ENCODE measurements around the gene PAX6.

PAX6 gene

GRCh38 chr11:31844351-31844750 lies 33.2 kb upstream of the PAX6 start:
- no peak overlapping the region for H3K4me3 ChIP-seq (ENCODE audit: low read depth, low read length)
- no peak for TF ChIP-seq CTCF (IDR thresholded peaks at IDR 0.05; ENCODE audit: low read depth, low read length, missing control alignments)
- DNase-seq (ENCODE audit: low read depth) = no peak

- no peak for TF ChIP-seq CTCF (IDR thresholded peaks at IDR 0.05; ENCODE audit: low read depth, low read length, missing control alignments)
- H3K4me3 ChIP-seq (ENCODE audit: low read depth, low read length) = no peak overlapping the region
- no peak for DNase-seq (ENCODE audit: low read depth)
These were observed 30.3 kb upstream of the PAX6 start for GRCh38 chr11:31841435-31841834.

- TF ChIP-seq CTCF (IDR thresholded peaks at IDR 0.05; ENCODE audit: low read depth, low read length, missing control alignments) = peak; percentile 18
- H3K4me3 ChIP-seq (ENCODE audit: low read depth, low read length) = no peak overlapping the region
- no peak for DNase-seq (ENCODE audit: low read depth)
These were observed 23.1 kb upstream of the PAX6 start for GRCh38 chr11:31834237-31834636.

- TF ChIP-seq CTCF (IDR thresholded peaks at IDR 0.05; ENCODE audit: low read depth, low read length, missing control alignments) = no peak
- H3K4me3 ChIP-seq (ENCODE audit: low read depth, low read length) = no peak overlapping the region
- DNase-seq (ENCODE audit: low read depth) = no peak
These were observed 19.3 kb upstream of the PAX6 start for GRCh38 chr11:31830406-31830805.

- H3K4me3 ChIP-seq (ENCODE audit: low read depth, low read length) = no peak overlapping the region
- no peak for TF ChIP-seq CTCF (IDR thresholded peaks at IDR 0.05; ENCODE audit: low read depth, low read length, missing control alignments)
- no peak for DNase-seq (ENCODE audit: low read depth)
These were observed 17.1 kb upstream of the PAX6 start for GRCh38 chr11:31828217-31828616.

GRCh38 chr11:31827455-31828206 lies 16.5 kb upstream of the PAX6 start:
- H3K4me3 ChIP-seq (ENCODE audit: low read depth, low read length) = no peak overlapping the region
- no peak for DNase-seq (ENCODE audit: low read depth)
- no peak for TF ChIP-seq CTCF (IDR thresholded peaks at IDR 0.05; ENCODE audit: low read depth, low read length, missing control alignments)

Measured in GM12864 (cell line).